Liver (tissue), 9 donors: Measurements from ENCODE around the gene HSP90B1. TPM values are rescaled to one million over a fixed set of nuclear protein-coding genes. Genes with fewer than 3 reads are reported as not detected.

Experiments used
- DNase-seq: peaks from one replicate; pipeline ENCODE4 v3.0.0-alpha.2; 2017; ENCODE audit warnings: low spot score
- H3K27ac ChIP-seq, 2 donors: one replicate each; pipeline ENCODE4 v1.7.0; 2013; ENCODE audit warnings: inconsistent platforms in 2 of 2, low read length in 2 of 2, control low read depth in 1 of 2, low read depth in 1 of 2, mild to moderate bottlenecking in 1 of 2
- H3K27me3 ChIP-seq, 4 donors: one replicate each; pipeline versions ENCODE4 v1.6.1 to v1.7.0; 2013; ENCODE audit warnings: low read length in 3 of 4, inconsistent platforms in 1 of 4, mild to moderate bottlenecking in 1 of 4, moderate library complexity in 1 of 4; ENCODE audit not compliant: control insufficient read depth in 4 of 4, insufficient read depth in 4 of 4
- H3K36me3 ChIP-seq, 4 donors: one replicate each; pipeline versions ENCODE4 v1.6.1 to v1.7.0; 2013; ENCODE audit warnings: low read length in 3 of 4, mild to moderate bottlenecking in 3 of 4, low read depth in 1 of 4, moderate library complexity in 1 of 4; ENCODE audit not compliant: control insufficient read depth in 4 of 4, insufficient read depth in 3 of 4
- H3K4me1 ChIP-seq, 4 donors: one replicate each; pipeline versions ENCODE4 v1.6.1 to v1.7.0; 2013; ENCODE audit warnings: low read length in 3 of 4, mild to moderate bottlenecking in 3 of 4, moderate library complexity in 1 of 4; ENCODE audit not compliant: control insufficient read depth in 4 of 4, insufficient read depth in 4 of 4
- H3K4me3 ChIP-seq, 3 donors: one replicate each; pipeline versions ENCODE4 v1.6.1 to v1.7.0; 2013; ENCODE audit warnings: low read length in 3 of 3, control low read depth in 1 of 3, low read depth in 1 of 3, mild to moderate bottlenecking in 1 of 3
- H3K9ac ChIP-seq, 2 donors: one replicate each; pipeline ENCODE4 v1.7.0; 2013; ENCODE audit warnings: low read length in 2 of 2, mild to moderate bottlenecking in 2 of 2, moderate library complexity in 2 of 2, control low read depth in 1 of 2, low read depth in 1 of 2
- H3K9me3 ChIP-seq, 4 donors: one replicate each; pipeline versions ENCODE4 v1.6.1 to v1.7.0; 2013; ENCODE audit warnings: low read length in 3 of 4; ENCODE audit not compliant: control insufficient read depth in 4 of 4
- CTCF ChIP-seq: fragments of 150-350 bp; IDR thresholded peaks from 2 replicates; pipeline ENCODE4 v1.5.1; 2017; ENCODE audit warnings: improper control_type of control experiment, low read depth, low read length; ENCODE audit not compliant: missing input control
- FOXA1 ChIP-seq: IDR thresholded peaks from 2 replicates; pipeline ENCODE4 v1.6.1; 2016; ENCODE audit warnings: antibody characterized with exemption
- FOXA2 ChIP-seq: IDR thresholded peaks from 2 replicates; pipeline ENCODE4 v1.6.1; 2016; ENCODE audit warnings: antibody characterized with exemption
- GABPA ChIP-seq, 2 donors: IDR thresholded peaks in 1 of 2; conservative IDR thresholded peaks in 1 of 2; 2 replicates each; pipeline ENCODE4 v1.6.1; 2016; ENCODE audit warnings: antibody characterized with exemption in 2 of 2, mild to moderate bottlenecking in 1 of 2, moderate library complexity in 1 of 2
- HNF4A ChIP-seq, 2 donors: conservative IDR thresholded peaks; 2 replicates each; pipeline ENCODE4 v1.6.1; 2016; ENCODE audit warnings: antibody characterized with exemption in 2 of 2, mild to moderate bottlenecking in 2 of 2
- HNF4G ChIP-seq: IDR thresholded peaks from 2 replicates; pipeline ENCODE4 v1.6.1; 2016; ENCODE audit warnings: antibody characterized with exemption
- JUND ChIP-seq, 2 donors: IDR thresholded peaks; 2 replicates each; pipeline ENCODE4 v1.6.1; 2016; ENCODE audit warnings: antibody characterized with exemption in 2 of 2
- MAX ChIP-seq: IDR thresholded peaks from 2 replicates; pipeline ENCODE4 v1.6.1; 2016; ENCODE audit warnings: antibody characterized with exemption
- NR2F2 ChIP-seq: IDR thresholded peaks from 2 replicates; pipeline ENCODE4 v1.6.1; 2016; ENCODE audit warnings: antibody characterized with exemption
- RAD21 ChIP-seq, 2 donors: IDR thresholded peaks; 2 replicates each; pipeline ENCODE4 v1.6.1; 2016; ENCODE audit warnings: antibody characterized with exemption in 2 of 2, mild to moderate bottlenecking in 2 of 2
- REST ChIP-seq: IDR thresholded peaks from 2 replicates; pipeline ENCODE4 v1.6.1; 2016; ENCODE audit warnings: antibody characterized with exemption, mild to moderate bottlenecking
- RXRA ChIP-seq, 2 donors: IDR thresholded peaks; 2 replicates each; pipeline ENCODE4 v1.6.1; 2017 to 2018; ENCODE audit warnings: antibody characterized with exemption in 2 of 2, mild to moderate bottlenecking in 1 of 2
- TAF1 ChIP-seq: conservative IDR thresholded peaks from 2 replicates; pipeline ENCODE4 v1.6.1; 2016; ENCODE audit warnings: antibody characterized with exemption, mild to moderate bottlenecking
- ZBTB33 ChIP-seq: IDR thresholded peaks from 2 replicates; pipeline ENCODE4 v1.6.1; 2016; ENCODE audit warnings: antibody characterized with exemption
- WGBS: extraction: QIAGEN DNeasy Blood & Tissue Kit; methylation state at CpG from one replicate; pipeline ENCODE4 v1.1.7; 2013; 5-methylcytosine and 5-hydroxymethylcytosine counted together
- polyA plus RNA-seq, 2 donors: library from polyadenylated mRNA; stranded (reverse) in 1 of 2; unstranded in 1 of 2; fragments of 200-250 nt in 1 of 2; fragments of >200 nt in 1 of 2; fragmentation: Nextera tagmentation in 1 of 2; extraction: Ambion mirVana in 1 of 2; gene quantifications; one replicate each; pipeline versions ENCODE4 v1.2.1 to v1.2.3, GENCODE V29; 2013 to 2015
- total RNA-seq, 2 donors: library from RNA; depleted of rRNA; stranded (reverse); fragments of >200 nt; gene quantifications; one replicate each; pipeline ENCODE4 v1.2.3, GENCODE V29; 2014
- donor health status: healthy.
- donor health status: healthy.
- donor health status: healthy.
- donor health status: healthy.
- donor health status: healthy.

The HSP90B1 gene
- total and polyA plus RNA-seq, 4 donors = 296 to 854 (median 579) TPM

- TF ChIP-seq FOXA2 = no peak
- peak; percentile 54 to 70 for TF ChIP-seq RXRA (IDR thresholded peaks at IDR 0.05)
- no peak for TF ChIP-seq RAD21 (IDR thresholded peaks at IDR 0.05)
Measured at GRCh38 chr12:103929046-103929783, 995 bp upstream of the HSP90B1 start (continued).

- H3K4me1 ChIP-seq = peaks cover 3 to 43% (median 34%) of the 10 kb centered on the region in 4 donors
- H3K27ac ChIP-seq = peak overlapping the region; percentile 97 to 98
- under 1% methylated on average over 18 of the region's 18 CpGs for WGBS
- H3K9ac ChIP-seq = peak overlapping the region in 1 of 2 donors; percentile 99
- H3K9me3 ChIP-seq = no peaks in the 10 kb centered on the region
- no peaks in the 10 kb centered on the region for H3K27me3 ChIP-seq
- H3K36me3 ChIP-seq = peaks cover 4 to 23% (median 20%) of the 10 kb centered on the region in 4 donors
- H3K4me3 ChIP-seq = peak overlapping the region; percentile 69 to 96 (median 85)
- DNase-seq = no peak
- TF ChIP-seq NR2F2 (no peak), HNF4G (no peak), REST (no peak), ZBTB33 (no peak), RXRA (IDR thresholded peaks at IDR 0.05) (no peak), FOXA2 (no peak), RAD21 (IDR thresholded peaks at IDR 0.05) (no peak), JUND (IDR thresholded peaks at IDR 0.05) (no peak), TAF1 (no peak), HNF4A (conservative IDR thresholded peaks at IDR 0.05) (no peak), GABPA (IDR thresholded peaks at IDR 0.05 in 1 of 2, conservative IDR thresholded peaks at IDR 0.05 in 1 of 2) (no peak), FOXA1 (no peak), CTCF (no peak), MAX (no peak)
Measured at GRCh38 chr12:103929784-103930033, 501 bp upstream of the HSP90B1 start.
